ENCODE results near the gene POP4. TPM values are rescaled to one million over a fixed set of nuclear protein-coding genes. Genes with fewer than 3 reads are reported as not detected.

POP4 gene
- total and polyA plus RNA-seq, 12 donors, result 65.4 to 134 (median 75.5) TPM

DNA sequence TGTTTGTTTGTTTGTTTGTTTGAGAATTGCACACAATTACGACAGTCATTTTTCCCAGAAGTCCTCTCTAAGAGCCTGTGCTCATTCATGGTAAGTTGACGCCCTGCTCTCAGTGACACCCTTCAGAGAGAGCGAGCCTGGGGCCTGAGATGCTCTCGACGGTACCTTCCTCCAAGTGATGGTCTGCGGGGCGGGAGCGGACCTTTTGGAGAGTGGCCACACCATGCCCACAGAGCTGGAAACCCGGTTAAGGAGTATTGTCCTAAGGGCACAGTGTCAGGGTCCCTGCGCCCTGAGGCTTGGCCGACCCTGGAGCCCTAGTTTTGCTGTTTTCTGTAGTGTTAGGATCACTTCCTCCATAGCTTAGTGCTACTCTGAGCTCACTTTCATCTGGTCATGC is 3.6 kb downstream of the POP4 start:
- Histone ChIP-seq H3K36me3 (replicated peaks in 1 of 2) (peaks cover 0 to 50% of the 10 kb centered on the region in 2 donors), H3K9me3 (replicated peaks in 1 of 3) (no peaks in the 10 kb centered on the region), H3K4me1 (replicated peaks in 1 of 2) (peaks cover 5 to 16% of the 10 kb centered on the region in 2 donors), H3K27ac (no peak overlapping the region), H3K4me3 (no peak overlapping the region), H3K27me3 (no peaks in the 10 kb centered on the region)
- 83 to 93% (median 88%) methylated on average over 7 to 11 of the region's 11 CpGs for WGBS, 4 donors
- intact Hi-C loops (cut with DNase I), result loop anchor here (2.0 to 5.0 kb wide), 3 partner anchors 98 to 108 kb away; partner anchors contain the start of gene C19orf12 (in 2 of the 2)
- TF ChIP-seq, protein P1, sequence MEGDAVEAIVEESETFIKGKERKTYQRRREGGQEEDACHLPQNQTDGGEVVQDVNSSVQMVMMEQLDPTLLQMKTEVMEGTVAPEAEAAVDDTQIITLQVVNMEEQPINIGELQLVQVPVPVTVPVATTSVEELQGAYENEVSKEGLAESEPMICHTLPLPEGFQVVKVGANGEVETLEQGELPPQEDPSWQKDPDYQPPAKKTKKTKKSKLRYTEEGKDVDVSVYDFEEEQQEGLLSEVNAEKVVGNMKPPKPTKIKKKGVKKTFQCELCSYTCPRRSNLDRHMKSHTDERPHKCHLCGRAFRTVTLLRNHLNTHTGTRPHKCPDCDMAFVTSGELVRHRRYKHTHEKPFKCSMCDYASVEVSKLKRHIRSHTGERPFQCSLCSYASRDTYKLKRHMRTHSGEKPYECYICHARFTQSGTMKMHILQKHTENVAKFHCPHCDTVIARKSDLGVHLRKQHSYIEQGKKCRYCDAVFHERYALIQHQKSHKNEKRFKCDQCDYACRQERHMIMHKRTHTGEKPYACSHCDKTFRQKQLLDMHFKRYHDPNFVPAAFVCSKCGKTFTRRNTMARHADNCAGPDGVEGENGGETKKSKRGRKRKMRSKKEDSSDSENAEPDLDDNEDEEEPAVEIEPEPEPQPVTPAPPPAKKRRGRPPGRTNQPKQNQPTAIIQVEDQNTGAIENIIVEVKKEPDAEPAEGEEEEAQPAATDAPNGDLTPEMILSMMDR (IDR thresholded peaks at IDR 0.05), result no peak
- no peak for TF ChIP-seq POLR2A (IDR thresholded peaks at IDR 0.05)
- no peak for DNase-seq

DNA sequence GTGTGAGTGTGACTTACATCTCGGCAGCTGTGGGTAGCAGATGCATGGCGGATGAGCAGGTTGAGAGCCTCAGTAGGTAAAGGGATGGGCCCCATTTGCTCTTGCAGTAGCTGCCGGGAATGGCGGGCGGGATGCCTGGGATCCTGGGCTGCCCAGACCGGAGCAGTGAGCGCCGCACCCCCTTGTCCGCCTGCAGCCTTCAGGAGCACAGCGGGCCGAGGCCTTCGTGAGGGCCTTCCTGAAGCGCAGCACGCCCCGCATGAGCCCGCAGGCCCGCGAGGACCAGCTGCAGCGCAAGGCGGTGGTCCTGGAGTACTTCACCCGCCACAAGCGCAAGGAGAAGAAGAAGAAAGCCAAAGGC is 4.1 kb downstream of the POP4 start:
- Histone ChIP-seq H3K36me3 (replicated peaks in 1 of 2) (peaks cover 0 to 55% of the 10 kb centered on the region in 2 donors), H3K27me3 (no peaks in the 10 kb centered on the region), H3K4me1 (replicated peaks in 1 of 2) (peaks cover 3 to 13% of the 10 kb centered on the region in 2 donors), H3K9me3 (replicated peaks in 1 of 3) (no peaks in the 10 kb centered on the region), H3K27ac (no peak overlapping the region), H3K4me3 (no peak overlapping the region)
- TF ChIP-seq, protein P1 (IDR thresholded peaks at IDR 0.05), result no peak
- TF ChIP-seq POLR2A (IDR thresholded peaks at IDR 0.05), result no peak
- 79 to 84% (median 81%) methylated on average over 10 to 22 of the region's 22 CpGs for WGBS, 4 donors
- intact Hi-C loops (cut with DNase I), result loop anchor here (2.0 to 5.0 kb wide), 2 partner anchors 97 to 105 kb away; partner anchors contain the start of gene C19orf12 (in 1 of the 2)
- no peak for DNase-seq

DNA sequence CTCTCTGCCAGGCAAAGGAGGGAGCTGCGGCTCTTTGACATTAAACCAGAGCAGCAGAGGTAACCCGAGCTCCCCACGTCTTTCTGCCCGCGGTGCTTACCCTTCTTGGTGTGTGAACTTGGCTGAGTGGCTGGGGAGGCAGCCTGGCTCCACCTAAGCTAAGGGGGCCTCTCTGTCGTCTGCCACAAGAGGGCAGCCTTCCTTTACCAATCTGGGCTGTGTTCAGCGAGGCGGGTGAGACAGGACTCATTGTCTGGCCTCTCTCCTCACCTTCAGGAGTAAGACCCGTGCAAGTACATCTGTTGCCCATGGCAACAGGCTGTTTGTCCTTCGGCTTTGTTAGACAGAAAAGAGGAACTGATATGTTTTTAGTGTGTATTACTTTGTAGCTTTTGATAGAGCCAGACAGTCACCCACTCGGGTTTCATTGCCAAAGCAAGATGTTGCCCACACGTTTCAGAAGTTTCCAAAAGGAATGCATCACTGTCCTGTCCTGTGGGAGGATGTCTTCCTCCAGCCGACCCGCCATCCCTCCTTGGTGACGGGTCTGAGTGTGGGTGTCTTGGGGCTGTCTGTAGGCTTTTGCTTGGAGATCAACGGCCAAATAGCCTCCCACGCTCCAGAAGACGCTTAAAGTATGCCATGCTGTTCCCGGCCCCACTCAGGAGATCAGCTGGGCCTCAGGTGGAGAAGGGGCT is 4.6 kb downstream of the POP4 start:
- H3K9me3 ChIP-seq (replicated peaks in 1 of 3), result no peaks in the 10 kb centered on the region
- peaks cover 0 to 60% of the 10 kb centered on the region in 2 donors for H3K36me3 ChIP-seq (replicated peaks in 1 of 2)
- no peak overlapping the region for H3K27ac ChIP-seq
- H3K27me3 ChIP-seq, result no peaks in the 10 kb centered on the region
- DNase-seq, result peak; percentile 76 to 90 (median 84)
- peaks cover 0 to 9% of the 10 kb centered on the region in 2 donors for H3K4me1 ChIP-seq (replicated peaks in 1 of 2)
- WGBS, 4 donors, result 36 to 44% (median 40%) methylated on average over 12 to 19 of the region's 19 CpGs
- H3K4me3 ChIP-seq, result no peak overlapping the region
- intact Hi-C loops (cut with DNase I), result loop anchor here (2.0 to 5.0 kb wide), 2 partner anchors 97 to 104 kb away; partner anchors contain the start of gene C19orf12 (in 1 of the 2)
- TF ChIP-seq, protein P1 (IDR thresholded peaks at IDR 0.05), result peak; percentile 72 to 85 (median 78)
- TF ChIP-seq POLR2A (IDR thresholded peaks at IDR 0.05), result no peak

DNA sequence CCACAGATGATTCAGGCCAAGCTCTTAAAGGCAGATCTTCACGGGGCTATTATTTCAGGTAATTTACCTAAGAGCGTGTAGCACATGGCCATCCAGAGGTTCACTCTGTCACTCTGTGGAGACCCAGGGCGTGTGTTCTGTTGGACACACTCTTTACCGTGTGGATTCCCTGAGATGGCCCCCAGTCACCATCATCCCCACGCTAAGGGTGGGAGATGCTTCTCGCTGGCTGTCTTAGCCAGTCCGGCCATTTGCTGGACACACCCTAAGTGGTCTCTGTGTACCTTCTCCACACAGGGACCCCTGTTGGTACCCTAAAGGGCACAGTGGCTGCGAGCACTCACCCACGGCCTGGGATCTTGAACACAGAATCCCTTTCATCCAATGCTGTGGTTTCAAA is 6.0 kb downstream of the POP4 start:
- Histone ChIP-seq H3K4me3 (no peak overlapping the region), H3K27me3 (no peaks in the 10 kb centered on the region), H3K27ac (no peak overlapping the region), H3K36me3 (replicated peaks in 1 of 2) (peaks cover 0 to 73% of the 10 kb centered on the region in 2 donors), H3K9me3 (replicated peaks in 1 of 3) (no peaks in the 10 kb centered on the region), H3K4me1 (replicated peaks in 1 of 2) (peaks cover 0 to 2% of the 10 kb centered on the region in 2 donors)
- TF ChIP-seq, protein P1 (IDR thresholded peaks at IDR 0.05), result no peak
- no peak for TF ChIP-seq POLR2A (IDR thresholded peaks at IDR 0.05)
- intact Hi-C loops (cut with DNase I), result loop anchor here in 1 of 2 donors (5.0 kb wide), 1 partner anchor 95 kb away; no protein-coding TSS in a partner anchor
- 91 to 96% (median 92%) methylated on average over 5 to 9 of the region's 9 CpGs for WGBS, 4 donors
- DNase-seq, result no peak
